GM21447 (cell line): ENCODE data around the gene ATP1B1.
A peak's percentile ranks its signal among the peaks of the same experiment; 100 is the strongest.

Experiments
- ATAC-seq: cut with Tn5 transposase; IDR thresholded peaks from one replicate; pipeline ENCODE4 v1.9.1; 2021; ENCODE audit not compliant: unreplicated experiment

The ATP1B1 gene

DNA sequence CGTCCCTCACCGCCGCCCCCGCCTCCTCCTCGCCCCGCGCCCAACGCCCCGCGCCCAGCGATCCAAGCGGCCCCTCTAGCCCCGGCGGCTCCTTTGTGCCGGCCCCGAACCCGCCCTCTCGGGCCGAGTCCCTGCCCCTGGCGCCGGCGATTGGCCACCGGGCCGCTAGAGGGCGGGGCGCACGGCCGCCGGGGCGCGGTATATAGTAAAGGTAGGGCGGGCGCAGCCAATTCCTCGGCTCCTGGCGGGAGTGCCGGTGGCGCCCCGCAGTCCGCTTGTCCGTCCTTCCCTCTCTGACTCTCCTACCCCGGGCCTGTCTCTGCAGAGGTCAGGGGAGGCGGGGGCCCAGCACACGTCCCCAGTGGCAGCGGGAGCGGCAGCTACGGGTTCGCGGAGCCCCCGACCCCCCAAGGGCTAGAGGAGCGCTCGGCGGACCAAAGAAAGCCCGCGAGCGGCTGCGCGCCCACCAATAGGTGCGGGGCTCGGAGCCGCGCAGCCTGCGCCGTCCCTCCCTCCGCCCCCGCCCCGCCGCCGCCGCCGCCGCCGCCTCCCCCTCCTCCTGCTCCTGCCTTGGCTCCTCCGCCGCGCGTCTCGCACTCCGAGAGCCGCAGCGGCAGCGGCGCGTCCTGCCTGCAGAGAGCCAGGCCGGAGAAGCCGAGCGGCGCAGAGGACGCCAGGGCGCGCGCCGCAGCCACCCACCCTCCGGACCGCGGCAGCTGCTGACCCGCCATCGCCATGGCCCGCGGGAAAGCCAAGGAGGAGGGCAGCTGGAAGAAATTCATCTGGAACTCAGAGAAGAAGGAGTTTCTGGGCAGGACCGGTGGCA lies at the start of gene ATP1B1:
Gene ATP1B1, plus strand, starts transcription at position 596 of the 826 bp plus-strand sequence. Its CDS starts 140 bp downstream, at position 736.
- ATAC-seq: peak; percentile 80

- no peak for ATAC-seq
These were observed 47.1 kb upstream of the ATP1B1 start for GRCh38 chr1:169059421-169059820.

DNA sequence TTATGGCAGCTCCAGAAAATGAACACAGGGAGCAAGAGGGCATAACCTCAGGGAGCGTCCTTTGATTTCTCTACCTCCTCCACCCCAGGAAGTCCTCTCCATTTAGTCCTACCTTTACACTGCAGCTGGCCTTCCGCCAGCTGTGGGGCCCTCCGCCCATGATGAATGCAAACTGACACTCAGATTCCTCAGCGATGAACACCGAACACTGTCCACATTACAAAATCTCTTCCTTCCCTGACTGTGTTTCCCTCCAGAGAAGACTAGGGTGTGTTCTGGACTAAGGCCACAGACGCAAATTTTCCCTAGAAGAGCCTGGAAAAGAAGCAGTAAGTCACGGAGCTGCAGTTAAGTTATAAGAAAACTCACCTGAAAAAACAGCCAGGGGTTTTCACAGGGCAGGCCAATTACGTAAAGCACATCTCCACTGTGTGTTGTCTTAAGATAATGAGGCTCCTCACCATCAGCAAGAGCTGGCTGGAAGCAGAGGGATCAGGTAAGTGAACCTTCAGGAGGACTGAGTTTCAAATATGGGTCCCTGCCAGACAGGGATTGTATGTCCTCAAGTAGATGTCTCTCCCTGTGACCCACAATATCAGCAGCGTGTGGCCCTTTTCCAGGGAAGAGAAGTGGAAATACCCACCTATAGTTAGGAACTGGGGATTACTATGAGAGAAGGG lies 46.3 kb upstream of the ATP1B1 start:
- ATAC-seq: no peak

- no peak for ATAC-seq
These were observed 45.4 kb upstream of the ATP1B1 start for GRCh38 chr1:169060919-169061639.

DNA sequence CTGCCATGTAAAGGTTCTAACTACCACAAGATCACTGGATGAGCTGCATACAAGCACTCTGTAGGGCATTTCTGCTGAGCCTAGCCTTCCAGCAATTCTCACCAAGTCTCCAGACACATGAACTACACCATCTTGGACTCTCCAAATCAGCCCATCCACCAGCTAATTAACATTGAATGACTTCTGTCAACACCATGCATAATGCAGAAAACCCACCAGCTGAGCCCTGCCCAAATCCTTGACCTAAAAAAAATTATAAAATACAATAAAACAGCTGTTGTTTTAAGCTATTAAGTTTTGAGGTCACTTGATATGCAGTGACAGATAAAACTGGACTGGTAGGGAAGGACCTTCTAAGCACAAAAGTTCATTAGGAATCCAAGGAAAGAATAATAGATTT lies 44.3 kb upstream of the ATP1B1 start:
- ATAC-seq: no peak

- ATAC-seq: no peak
These were observed 42.4 kb upstream of the ATP1B1 start for GRCh38 chr1:169064103-169064502.

DNA sequence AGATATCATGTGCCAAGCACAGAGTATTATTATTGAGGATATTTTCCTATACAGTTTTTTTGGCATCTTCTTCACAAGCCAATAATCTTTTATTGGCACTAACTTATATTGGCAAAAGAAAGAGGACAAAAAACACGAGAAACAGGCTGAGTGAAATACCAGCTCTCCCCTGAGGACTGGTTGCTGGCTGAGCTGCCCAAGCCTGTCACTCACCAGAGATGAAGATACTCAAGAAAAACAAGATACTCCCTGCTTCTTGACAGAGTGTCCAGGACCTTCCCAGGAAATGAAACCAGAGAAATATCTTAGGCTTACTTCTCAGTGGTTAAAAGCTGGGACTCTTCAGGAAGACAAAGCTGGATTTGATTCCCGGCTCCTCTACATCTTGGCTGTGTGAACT lies 35.9 kb upstream of the ATP1B1 start:
- no peak for ATAC-seq

DNA sequence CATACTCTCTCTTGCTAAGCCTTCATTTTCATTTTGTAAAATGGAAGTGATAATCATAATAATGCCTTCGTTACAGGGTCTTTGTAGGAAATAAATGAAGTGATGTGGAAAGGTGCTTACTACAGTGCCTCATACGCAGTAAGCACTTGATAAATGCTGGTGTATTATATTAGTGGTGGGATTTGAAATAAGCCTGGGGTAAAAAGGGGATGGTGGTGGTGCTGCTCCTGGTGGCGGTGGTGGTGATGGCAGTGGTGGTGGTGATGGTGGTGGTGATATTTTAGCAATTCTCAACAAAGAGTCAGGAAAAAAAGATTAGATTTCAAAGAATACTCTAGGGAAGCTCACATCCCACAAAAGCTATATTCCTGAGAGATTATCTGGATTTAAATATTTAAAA lies 35.5 kb upstream of the ATP1B1 start:
- no peak for ATAC-seq

DNA sequence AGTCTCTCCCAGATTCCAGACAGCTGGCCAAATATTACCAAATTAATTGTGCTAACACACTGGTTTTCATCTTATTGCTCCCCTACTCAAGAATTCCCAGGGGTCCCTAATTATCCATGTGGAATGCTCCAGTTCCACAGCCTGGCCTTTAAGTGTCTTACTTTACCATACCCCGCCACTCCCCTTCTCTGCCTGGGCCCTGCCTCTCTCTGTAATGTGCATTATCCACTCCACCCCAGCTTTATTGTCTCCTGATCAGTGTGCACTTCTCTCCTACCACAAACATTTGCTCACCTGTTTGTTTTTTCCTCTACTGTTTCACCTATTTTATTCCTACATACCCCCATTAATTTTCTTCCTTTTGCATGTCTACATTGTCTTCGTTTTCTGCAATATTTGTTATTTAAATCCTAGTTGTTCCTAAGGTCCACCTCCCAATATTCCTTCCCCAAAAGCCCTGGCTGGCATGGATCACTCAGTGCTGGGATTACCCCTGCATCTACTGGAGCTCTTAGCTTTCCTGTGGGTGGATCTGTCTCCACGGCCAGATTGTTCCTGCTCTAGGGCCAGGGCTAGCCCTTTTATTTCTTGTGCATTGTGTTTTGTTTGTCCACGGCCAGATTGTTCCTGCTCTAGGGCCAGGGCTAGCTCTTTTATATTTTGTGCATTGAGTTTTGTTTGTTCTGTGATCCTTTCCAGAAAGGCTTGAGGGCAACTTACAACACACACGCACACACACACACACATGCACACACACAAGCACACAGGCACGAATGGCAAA lies 33.4 kb upstream of the ATP1B1 start:
- no peak for ATAC-seq

DNA sequence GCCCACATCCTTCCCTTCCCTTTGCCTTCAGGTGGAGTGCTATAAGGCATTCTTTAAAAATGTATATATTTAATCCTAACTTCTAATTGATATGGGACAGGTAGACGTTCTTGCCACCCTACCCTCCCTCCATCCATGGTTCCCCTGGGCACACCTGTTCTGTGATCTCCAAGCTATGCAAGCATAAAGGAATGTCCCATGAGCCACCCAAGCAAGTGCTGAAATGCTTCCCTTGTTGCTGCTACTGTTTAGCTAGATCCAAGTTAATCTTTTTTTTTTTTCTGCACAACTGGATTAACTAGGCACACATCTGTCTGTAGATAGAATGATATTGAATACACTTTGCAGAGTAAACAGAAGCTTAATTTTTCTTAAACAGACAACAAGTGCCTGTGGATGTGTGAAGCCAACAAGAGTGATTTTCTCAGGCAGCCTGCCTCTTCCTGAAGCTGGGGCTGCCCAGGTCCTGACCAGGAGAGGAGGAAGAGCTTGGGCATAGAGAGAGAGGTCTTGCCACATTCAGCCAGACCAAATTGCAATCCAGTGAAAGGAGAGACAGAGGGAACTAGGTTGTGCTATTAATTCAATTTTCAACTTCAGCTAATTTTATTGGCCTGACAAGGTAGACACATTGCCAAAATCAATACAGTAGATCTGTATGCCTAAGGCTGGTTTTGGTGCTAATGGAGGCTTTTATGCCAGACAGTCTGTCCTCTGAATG lies 28.2 kb upstream of the ATP1B1 start:
- ATAC-seq: no peak

DNA sequence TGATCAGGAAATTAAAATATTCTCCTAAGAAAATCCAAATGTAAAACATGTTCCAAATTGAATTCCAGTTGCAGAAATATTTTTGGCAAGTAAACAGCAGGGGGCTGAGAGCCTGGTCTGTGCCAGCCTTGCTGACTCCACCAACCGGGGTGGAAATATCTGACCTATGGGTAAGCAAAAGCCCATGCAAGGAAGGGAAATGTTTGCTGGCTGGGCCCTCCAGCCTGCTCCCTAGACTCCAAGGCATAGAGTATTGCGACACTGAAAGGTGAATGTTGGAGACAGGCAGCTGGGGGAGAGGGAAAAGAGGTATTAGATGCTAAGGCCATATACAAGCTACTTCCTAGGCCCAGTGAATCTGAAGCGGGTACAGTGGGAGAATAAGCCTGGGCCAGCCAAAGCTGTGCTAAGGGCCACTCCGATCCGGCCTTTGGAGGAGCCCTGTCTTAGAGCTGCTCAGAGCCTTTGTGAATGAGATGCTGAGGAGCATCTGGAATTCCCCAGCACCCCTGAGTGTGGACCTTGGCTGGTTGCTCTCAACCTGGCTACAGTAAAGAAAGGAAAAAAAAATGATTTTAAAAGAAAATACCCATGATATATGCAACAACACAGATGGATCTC lies 24.9 kb upstream of the ATP1B1 start:
- no peak for ATAC-seq

GRCh38 chr1:169085911-169086310 lies 20.6 kb upstream of the ATP1B1 start:
- ATAC-seq: no peak

DNA sequence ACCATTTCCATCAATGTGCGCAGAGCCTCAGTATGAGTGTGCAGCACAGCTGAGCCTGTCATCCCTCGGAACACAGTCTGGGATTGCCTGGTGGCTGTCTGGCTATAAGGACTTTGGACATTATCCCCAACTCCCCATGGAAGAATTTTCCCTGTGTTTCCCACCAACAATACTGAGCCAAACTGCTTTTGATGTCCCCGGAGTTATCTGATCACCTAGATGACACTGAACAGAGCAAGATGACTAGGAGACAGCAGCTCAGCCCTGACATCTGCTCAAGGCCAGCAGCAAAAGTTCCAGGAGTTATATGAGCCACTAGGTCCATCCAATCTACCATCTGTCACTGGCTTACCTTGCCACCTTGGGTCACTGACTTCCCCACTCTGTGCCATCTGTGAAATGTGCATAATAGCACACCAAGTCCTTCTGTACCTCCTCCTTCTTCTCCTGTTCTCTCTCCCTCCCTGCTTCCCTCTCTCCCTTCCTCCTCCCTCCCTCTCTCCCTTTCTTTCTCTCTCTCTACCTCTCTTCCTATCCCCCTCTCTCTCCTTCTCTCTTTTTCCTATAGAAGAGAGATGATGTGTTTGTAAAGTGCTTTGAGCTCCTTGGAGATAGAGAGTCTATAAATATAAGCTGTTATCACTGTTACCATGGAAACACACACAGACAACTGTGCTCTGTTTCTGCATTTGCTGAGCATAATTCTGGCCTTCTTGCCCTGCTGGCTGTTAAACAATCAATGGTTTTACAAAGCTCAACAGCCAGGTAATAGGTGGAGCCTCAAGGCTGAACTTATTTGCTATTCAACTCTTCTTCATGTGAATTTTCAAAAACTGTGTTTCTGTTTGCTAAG lies 19.7 kb upstream of the ATP1B1 start:
- no peak for ATAC-seq

DNA sequence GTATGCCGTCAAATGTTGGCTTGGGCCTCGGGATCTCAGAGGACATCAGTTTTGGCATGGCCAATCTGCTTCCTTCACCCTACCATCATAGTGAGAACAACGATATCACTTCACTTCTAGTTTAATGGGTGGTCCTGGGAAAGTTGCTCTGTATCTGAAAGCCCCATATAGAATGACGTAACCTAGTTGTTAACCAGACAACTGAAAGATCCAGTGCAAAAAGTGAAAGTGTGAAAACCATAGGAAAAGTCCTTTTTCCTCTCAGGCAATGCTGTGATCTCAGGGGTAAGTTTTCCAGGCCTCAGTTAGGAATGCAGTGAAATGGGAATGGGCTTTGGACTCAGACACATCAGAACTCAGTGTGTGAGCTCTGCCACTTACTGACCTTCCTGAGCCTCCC lies 18.6 kb upstream of the ATP1B1 start:
- no peak for ATAC-seq

- no peak for ATAC-seq
These were observed 16.7 kb upstream of the ATP1B1 start for GRCh38 chr1:169089776-169090175.

DNA sequence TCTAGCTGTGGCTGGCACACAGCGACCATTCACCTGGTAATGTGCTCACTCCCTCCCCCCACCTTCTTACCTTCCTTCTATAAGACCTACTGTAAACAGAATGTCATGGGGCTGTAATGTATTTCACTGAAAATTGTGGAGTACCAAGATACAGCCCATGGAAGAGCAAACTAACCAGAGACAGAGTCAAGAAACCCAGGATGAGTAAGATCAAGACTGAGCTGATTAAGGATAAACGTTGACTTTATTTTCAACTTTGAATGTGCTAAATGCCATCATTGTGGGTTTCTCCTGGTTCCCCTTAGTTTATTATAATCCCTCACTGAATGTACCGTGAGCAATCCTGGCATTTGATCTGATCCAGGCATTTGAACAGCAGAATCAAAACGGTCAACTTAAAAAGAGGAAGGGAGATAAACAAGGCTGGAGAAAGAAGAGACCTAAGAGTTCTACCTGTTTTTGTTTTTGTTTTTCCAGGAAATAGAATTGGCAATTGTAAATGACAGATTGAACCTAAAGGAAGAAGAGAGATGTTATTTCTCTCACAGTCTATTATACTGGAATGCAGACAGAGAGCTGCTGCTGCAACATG lies 16.1 kb upstream of the ATP1B1 start:
- peak; percentile 14 for ATAC-seq

- ATAC-seq: peak; percentile 49
These were observed 15.6 kb upstream of the ATP1B1 start for GRCh38 chr1:169090900-169091311.

GRCh38 chr1:169091480-169091941 lies 15.0 kb upstream of the ATP1B1 start:
- ATAC-seq: peak; percentile 76
